Thyroid gland (tissue), 4 donors: Measurements from ENCODE around the gene PPP1R9A.

Experiments
- CTCF ChIP-seq, 6 experiments: fragments of 200-600 bp in 3 of 6; fragments of 450-650 bp in 3 of 6; sonication (generic) in 3 of 6; IDR thresholded peaks; one replicate each; pipeline ENCODE4 v1.5.1; 2016 to 2019; ENCODE audit warnings: antibody characterized with exemption in 6 of 6, mild to moderate bottlenecking in 2 of 6, inconsistent platforms in 1 of 6, moderate library complexity in 1 of 6
- POLR2A ChIP-seq, 2 donors: fragments of 450-650 bp; IDR thresholded peaks; one replicate each; pipeline ENCODE4 v1.6.1; 2017; ENCODE audit warnings: antibody characterized with exemption in 2 of 2, mild to moderate bottlenecking in 2 of 2, moderate library complexity in 1 of 2

- TF ChIP-seq POLR2A (IDR thresholded peaks at IDR 0.05) (no peak), CTCF (IDR thresholded peaks at IDR 0.05) (no peak)
Observed at GRCh38 chr7:95240921-95241320, 333.5 kb downstream of the PPP1R9A start.
